Fibroblast of villous mesenchyme (primary cell): ENCODE results near the gene MNT. TPM values are rescaled to one million over a fixed set of nuclear protein-coding genes. Genes with fewer than 3 reads are reported as not detected.

ENCODE experiments used
- DNase-seq: peaks from one replicate; pipeline ENCODE4 v3.0.0-alpha.2; 2010; ENCODE audit warnings: low read depth
- H3K4me3 ChIP-seq: 2 replicates; pipeline ENCODE4 v1.5.1; 2011; ENCODE audit warnings: low read depth, mild to moderate bottlenecking, low read length
- CTCF ChIP-seq: IDR thresholded peaks from 2 replicates; pipeline ENCODE4 v1.5.1; 2012; ENCODE audit warnings: low read depth, mild to moderate bottlenecking, low read length; ENCODE audit not compliant: insufficient read depth
- total RNA-seq: library from RNA; depleted of rRNA; stranded (reverse); fragments of >200 nt; gene quantifications from 2 replicates; pipeline ENCODE4 v1.2.3, GENCODE V29; 2012

The MNT gene
- total RNA-seq, 1 donor = 7.8 TPM

GRCh38 chr17:2375406-2375805 lies 25.5 kb downstream of the MNT start:
- TF ChIP-seq CTCF = no peak
- DNase-seq = no peak
- no peak overlapping the region for H3K4me3 ChIP-seq

- H3K4me3 ChIP-seq = no peak overlapping the region
- no peak for DNase-seq
- no peak for TF ChIP-seq CTCF
These were observed 26.1 kb downstream of the MNT start for GRCh38 chr17:2374549-2375285.

GRCh38 chr17:2373179-2373578 lies 27.7 kb downstream of the MNT start:
- H3K4me3 ChIP-seq = no peak overlapping the region
- DNase-seq = no peak
- no peak for TF ChIP-seq CTCF

- TF ChIP-seq CTCF = no peak
- H3K4me3 ChIP-seq = no peak overlapping the region
- no peak for DNase-seq
These were observed 28.2 kb downstream of the MNT start for GRCh38 chr17:2372681-2373080.

GRCh38 chr17:2372180-2372579 lies 28.7 kb downstream of the MNT start:
- no peak overlapping the region for H3K4me3 ChIP-seq
- TF ChIP-seq CTCF = no peak
- no peak for DNase-seq

- TF ChIP-seq CTCF = no peak
- no peak overlapping the region for H3K4me3 ChIP-seq
- DNase-seq = no peak
These were observed 29.4 kb downstream of the MNT start for GRCh38 chr17:2371183-2372130.
